ENCODE data around the gene CADM2.

DNA sequence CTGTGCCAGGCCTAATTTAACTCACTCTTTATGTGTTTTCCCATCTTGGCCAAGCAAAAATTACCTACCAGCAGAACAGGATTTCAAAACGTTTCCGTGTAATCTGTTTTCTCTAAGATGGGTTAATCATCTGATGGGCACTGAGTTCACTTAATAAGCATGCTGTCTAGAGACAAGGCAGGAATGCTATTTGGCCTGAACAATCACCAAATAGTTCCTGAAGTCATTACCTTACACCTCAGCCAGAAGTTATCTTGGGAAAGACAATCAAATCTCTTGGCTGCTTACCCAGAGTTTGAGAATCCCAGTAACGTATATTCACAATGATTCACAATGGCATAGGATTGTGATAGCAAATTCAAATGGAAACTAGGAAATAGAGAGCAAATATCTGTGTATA, 779.1 kb downstream of the CADM2 start:
- TF ChIP-seq, protein P1, sequence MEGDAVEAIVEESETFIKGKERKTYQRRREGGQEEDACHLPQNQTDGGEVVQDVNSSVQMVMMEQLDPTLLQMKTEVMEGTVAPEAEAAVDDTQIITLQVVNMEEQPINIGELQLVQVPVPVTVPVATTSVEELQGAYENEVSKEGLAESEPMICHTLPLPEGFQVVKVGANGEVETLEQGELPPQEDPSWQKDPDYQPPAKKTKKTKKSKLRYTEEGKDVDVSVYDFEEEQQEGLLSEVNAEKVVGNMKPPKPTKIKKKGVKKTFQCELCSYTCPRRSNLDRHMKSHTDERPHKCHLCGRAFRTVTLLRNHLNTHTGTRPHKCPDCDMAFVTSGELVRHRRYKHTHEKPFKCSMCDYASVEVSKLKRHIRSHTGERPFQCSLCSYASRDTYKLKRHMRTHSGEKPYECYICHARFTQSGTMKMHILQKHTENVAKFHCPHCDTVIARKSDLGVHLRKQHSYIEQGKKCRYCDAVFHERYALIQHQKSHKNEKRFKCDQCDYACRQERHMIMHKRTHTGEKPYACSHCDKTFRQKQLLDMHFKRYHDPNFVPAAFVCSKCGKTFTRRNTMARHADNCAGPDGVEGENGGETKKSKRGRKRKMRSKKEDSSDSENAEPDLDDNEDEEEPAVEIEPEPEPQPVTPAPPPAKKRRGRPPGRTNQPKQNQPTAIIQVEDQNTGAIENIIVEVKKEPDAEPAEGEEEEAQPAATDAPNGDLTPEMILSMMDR (IDR thresholded peaks at IDR 0.05; ENCODE audit: poor library complexity, severe bottlenecking): no peak
- TF ChIP-seq, protein P2, sequence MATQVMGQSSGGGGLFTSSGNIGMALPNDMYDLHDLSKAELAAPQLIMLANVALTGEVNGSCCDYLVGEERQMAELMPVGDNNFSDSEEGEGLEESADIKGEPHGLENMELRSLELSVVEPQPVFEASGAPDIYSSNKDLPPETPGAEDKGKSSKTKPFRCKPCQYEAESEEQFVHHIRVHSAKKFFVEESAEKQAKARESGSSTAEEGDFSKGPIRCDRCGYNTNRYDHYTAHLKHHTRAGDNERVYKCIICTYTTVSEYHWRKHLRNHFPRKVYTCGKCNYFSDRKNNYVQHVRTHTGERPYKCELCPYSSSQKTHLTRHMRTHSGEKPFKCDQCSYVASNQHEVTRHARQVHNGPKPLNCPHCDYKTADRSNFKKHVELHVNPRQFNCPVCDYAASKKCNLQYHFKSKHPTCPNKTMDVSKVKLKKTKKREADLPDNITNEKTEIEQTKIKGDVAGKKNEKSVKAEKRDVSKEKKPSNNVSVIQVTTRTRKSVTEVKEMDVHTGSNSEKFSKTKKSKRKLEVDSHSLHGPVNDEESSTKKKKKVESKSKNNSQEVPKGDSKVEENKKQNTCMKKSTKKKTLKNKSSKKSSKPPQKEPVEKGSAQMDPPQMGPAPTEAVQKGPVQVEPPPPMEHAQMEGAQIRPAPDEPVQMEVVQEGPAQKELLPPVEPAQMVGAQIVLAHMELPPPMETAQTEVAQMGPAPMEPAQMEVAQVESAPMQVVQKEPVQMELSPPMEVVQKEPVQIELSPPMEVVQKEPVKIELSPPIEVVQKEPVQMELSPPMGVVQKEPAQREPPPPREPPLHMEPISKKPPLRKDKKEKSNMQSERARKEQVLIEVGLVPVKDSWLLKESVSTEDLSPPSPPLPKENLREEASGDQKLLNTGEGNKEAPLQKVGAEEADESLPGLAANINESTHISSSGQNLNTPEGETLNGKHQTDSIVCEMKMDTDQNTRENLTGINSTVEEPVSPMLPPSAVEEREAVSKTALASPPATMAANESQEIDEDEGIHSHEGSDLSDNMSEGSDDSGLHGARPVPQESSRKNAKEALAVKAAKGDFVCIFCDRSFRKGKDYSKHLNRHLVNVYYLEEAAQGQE (IDR thresholded peaks at IDR 0.05; ENCODE audit: borderline replicate concordance): no peak
- TF ChIP-seq RAD21 (conservative IDR thresholded peaks at IDR 0.05) (no peak), EZH2 (IDR thresholded peaks at IDR 0.05; ENCODE audit: borderline replicate concordance, insufficient read depth, low read length, poor library complexity, severe bottlenecking) (no peak)

Data from neural cell (in vitro differentiated cells).